Panc1 (cell line): ENCODE results near the gene HABP4. TPM values are rescaled to one million over a fixed set of nuclear protein-coding genes. Genes with fewer than 3 reads are reported as not detected.

ENCODE experiments used
- ATAC-seq: fragments of 200-7000 bp; cut with Tn5 transposase; 2 replicates; pipeline ENCODE4 v1.9.1; 2020; ENCODE audit warnings: mild to moderate bottlenecking, moderate library complexity
- BruUV-seq: library from RNA; stranded (reverse); fragments of 400-500 nt; replicated peaks from 2 replicates; lab custom pipeline; 2021; lab: Mats Ljungman, UMichigan
- CTCF ChIA-PET: fragments of 300-600 bp; sonication (Branson Sonifier 250); formaldehyde crosslinking; loops from one replicate; lab custom pipeline; 2022; ENCODE audit warnings: antibody characterized with exemption; lab: Charles Lee
- POLR2A ChIA-PET: fragments of 300-600 bp; sonication (Branson Sonifier 250); formaldehyde crosslinking; loops from one replicate; lab custom pipeline; 2022; ENCODE audit warnings: antibody characterized with exemption; lab: Charles Lee
- DNase-seq: peaks from one replicate; pipeline ENCODE4 v3.0.0-alpha.2; 2010; ENCODE audit warnings: low read depth, low spot score
- H3K27ac ChIP-seq: 2 replicates; pipeline ENCODE4 v1.5.1; 2011; ENCODE audit warnings: mild to moderate bottlenecking, low read length, inconsistent platforms
- H3K27me3 ChIP-seq: fragments of 200-500 bp; sonication (Bioruptor generic); 2 replicates; pipeline ENCODE4 v1.6.0; 2014; ENCODE audit warnings: low read length, inconsistent platforms; ENCODE audit not compliant: control insufficient read depth, insufficient read depth
- H3K36me3 ChIP-seq: fragments of 200-500 bp; sonication (Bioruptor generic); 2 replicates; pipeline ENCODE4 v1.5.1; 2014; ENCODE audit warnings: inconsistent platforms, mild to moderate bottlenecking, low read length, moderate library complexity; ENCODE audit not compliant: control insufficient read depth, insufficient read depth
- H3K4me1 ChIP-seq: 2 replicates; pipeline ENCODE4 v1.5.1; 2011; ENCODE audit warnings: inconsistent platforms, mild to moderate bottlenecking, low read length, moderate library complexity; ENCODE audit not compliant: control insufficient read depth, insufficient read depth
- H3K4me3 ChIP-seq, 2 experiments: 2 replicates each; pipeline ENCODE4 v1.5.1; 2011 to 2012; ENCODE audit warnings: low read depth in 2 of 2, low read length in 2 of 2, mild to moderate bottlenecking in 2 of 2, inconsistent platforms in 1 of 2, moderate library complexity in 1 of 2
- H3K9me3 ChIP-seq: fragments of 200-500 bp; sonication (Bioruptor generic); 2 replicates; pipeline ENCODE4 v1.5.1; 2014; ENCODE audit warnings: low read depth, mild to moderate bottlenecking, inconsistent platforms, low read length, moderate library complexity; ENCODE audit not compliant: control insufficient read depth, insufficient read depth
- POLR2AphosphoS5 ChIP-seq: IDR thresholded peaks from 2 replicates; pipeline ENCODE4 v1.6.1; 2012; ENCODE audit warnings: mild to moderate bottlenecking, low read depth, low read length, moderate library complexity
- SIN3A ChIP-seq: IDR thresholded peaks from 2 replicates; pipeline ENCODE4 v1.6.1; 2012; ENCODE audit warnings: low read depth, mild to moderate bottlenecking, low read length, moderate library complexity, borderline replicate concordance; ENCODE audit not compliant: insufficient read depth
- TCF7L2 ChIP-seq: IDR thresholded peaks from 2 replicates; pipeline ENCODE4 v1.6.1; 2011; ENCODE audit warnings: mild to moderate bottlenecking, low read depth, low read length, inconsistent platforms
- in situ Hi-C: cut with HindIII; loops from 2 replicates; pipeline ENCODE4 v1.10.0; 2016; ENCODE audit warnings: low sequenced_read_pairs, low pct_unique_long_range_greater_than_20kb
- intact Hi-C: fragments of 100-400 bp; cut with micrococcal nuclease; formaldehyde crosslinking; loops from one replicate; pipeline ENCODE4 v1.10.0; 2022; ENCODE audit not compliant: unreplicated experiment
- total RNA-seq: library from RNA; stranded (reverse); gene quantifications from one replicate; pipeline ENCODE4 v1.2.1, GENCODE V29; 2021; ENCODE audit not compliant: unreplicated experiment
- TF ChIP-seq, protein P1 (sequence below), 2 experiments: IDR thresholded peaks; 2 replicates each; pipeline ENCODE4 v1.6.1; 2011 to 2012; ENCODE audit warnings: low read depth in 2 of 2, control low read depth in 1 of 2, low read length in 1 of 2, mild to moderate bottlenecking in 1 of 2, moderate library complexity in 1 of 2; ENCODE audit not compliant: insufficient read depth in 1 of 2
- TF ChIP-seq, protein P2 (sequence below): fragments of 450-650 bp; IDR thresholded peaks from 2 replicates; pipeline ENCODE4 v1.5.1; 2017; ENCODE audit warnings: mild to moderate bottlenecking

HABP4 gene
- total RNA-seq, 1 experiment from 2014 or later: 32.3 TPM

DNA sequence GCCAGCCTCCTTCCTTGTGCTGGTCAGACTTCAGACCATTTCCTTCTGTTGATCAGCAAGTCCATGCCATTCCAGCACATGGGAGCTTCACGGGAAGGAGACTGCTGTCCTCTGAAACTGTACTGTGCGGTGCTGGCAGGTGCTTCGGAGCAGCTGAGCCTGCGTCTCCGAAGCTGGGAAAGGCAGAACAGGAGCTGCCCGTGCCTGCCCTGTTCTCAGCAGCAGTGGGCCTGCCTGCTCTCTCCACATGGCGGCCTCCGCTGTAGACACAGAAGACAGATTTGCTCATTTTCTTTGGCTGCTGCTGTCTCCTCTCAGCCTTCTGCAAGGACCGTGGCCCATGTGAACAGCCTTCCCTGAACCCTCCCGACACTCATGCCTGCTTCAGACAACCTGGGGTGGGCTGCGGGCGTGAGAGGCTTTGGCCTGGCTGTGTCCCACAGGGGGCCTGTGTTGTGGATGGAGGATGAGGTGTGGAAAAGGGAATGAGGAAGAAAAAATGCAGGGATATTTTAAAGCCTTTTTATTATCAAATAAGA lies 43.1 kb downstream of the HABP4 start:
- no peak overlapping the region for H3K27ac ChIP-seq
- no TSS peak for BruUV-seq
- TF ChIP-seq, protein P1, sequence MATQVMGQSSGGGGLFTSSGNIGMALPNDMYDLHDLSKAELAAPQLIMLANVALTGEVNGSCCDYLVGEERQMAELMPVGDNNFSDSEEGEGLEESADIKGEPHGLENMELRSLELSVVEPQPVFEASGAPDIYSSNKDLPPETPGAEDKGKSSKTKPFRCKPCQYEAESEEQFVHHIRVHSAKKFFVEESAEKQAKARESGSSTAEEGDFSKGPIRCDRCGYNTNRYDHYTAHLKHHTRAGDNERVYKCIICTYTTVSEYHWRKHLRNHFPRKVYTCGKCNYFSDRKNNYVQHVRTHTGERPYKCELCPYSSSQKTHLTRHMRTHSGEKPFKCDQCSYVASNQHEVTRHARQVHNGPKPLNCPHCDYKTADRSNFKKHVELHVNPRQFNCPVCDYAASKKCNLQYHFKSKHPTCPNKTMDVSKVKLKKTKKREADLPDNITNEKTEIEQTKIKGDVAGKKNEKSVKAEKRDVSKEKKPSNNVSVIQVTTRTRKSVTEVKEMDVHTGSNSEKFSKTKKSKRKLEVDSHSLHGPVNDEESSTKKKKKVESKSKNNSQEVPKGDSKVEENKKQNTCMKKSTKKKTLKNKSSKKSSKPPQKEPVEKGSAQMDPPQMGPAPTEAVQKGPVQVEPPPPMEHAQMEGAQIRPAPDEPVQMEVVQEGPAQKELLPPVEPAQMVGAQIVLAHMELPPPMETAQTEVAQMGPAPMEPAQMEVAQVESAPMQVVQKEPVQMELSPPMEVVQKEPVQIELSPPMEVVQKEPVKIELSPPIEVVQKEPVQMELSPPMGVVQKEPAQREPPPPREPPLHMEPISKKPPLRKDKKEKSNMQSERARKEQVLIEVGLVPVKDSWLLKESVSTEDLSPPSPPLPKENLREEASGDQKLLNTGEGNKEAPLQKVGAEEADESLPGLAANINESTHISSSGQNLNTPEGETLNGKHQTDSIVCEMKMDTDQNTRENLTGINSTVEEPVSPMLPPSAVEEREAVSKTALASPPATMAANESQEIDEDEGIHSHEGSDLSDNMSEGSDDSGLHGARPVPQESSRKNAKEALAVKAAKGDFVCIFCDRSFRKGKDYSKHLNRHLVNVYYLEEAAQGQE (IDR thresholded peaks at IDR 0.05; ENCODE audit: insufficient read depth in 1 of 2, low read depth in 2 of 2, low read length in 1 of 2): no peak
- TF ChIP-seq SIN3A (no peak), POLR2AphosphoS5 (no peak), TCF7L2 (no peak)
- TF ChIP-seq, protein P2, sequence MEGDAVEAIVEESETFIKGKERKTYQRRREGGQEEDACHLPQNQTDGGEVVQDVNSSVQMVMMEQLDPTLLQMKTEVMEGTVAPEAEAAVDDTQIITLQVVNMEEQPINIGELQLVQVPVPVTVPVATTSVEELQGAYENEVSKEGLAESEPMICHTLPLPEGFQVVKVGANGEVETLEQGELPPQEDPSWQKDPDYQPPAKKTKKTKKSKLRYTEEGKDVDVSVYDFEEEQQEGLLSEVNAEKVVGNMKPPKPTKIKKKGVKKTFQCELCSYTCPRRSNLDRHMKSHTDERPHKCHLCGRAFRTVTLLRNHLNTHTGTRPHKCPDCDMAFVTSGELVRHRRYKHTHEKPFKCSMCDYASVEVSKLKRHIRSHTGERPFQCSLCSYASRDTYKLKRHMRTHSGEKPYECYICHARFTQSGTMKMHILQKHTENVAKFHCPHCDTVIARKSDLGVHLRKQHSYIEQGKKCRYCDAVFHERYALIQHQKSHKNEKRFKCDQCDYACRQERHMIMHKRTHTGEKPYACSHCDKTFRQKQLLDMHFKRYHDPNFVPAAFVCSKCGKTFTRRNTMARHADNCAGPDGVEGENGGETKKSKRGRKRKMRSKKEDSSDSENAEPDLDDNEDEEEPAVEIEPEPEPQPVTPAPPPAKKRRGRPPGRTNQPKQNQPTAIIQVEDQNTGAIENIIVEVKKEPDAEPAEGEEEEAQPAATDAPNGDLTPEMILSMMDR: no peak
- H3K4me1 ChIP-seq: no peaks in the 10 kb centered on the region
- H3K36me3 ChIP-seq: peaks cover 7% of the 10 kb centered on the region; the same call in 1 of the 2 replicates
- DNase-seq (no peak), ATAC-seq (no peak)
- POLR2A ChIA-PET: no interaction called here
- H3K4me3 ChIP-seq: no peak overlapping the region
- in situ Hi-C loops: no loop called here
- no peaks in the 10 kb centered on the region for H3K27me3 ChIP-seq
- intact Hi-C loops: no loop called here
- no peaks in the 10 kb centered on the region for H3K9me3 ChIP-seq
- CTCF ChIA-PET: no interaction called here

DNA sequence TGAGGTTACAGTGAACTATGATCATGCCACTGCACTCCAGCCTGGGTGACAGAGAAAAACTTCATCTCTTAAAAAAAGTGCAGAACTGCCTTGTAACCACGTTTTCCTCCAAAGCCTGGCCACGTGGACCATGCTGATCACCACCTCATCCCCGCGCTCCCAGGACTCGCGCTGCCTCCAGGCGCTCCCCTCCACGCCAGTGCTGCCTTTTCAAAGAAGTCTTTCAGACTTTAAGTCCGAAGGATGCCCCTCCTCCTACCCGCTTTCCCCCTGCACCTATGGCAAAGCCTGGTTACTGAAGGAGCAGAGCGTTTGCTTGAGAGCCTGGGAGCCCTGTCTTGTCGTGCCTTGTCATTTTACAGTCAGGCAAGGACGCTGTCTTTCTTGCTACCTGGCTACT lies 43.8 kb downstream of the HABP4 start:
- TF ChIP-seq, protein P1 (IDR thresholded peaks at IDR 0.05; ENCODE audit: insufficient read depth in 1 of 2, low read depth in 2 of 2, low read length in 1 of 2): no peak
- no peak for TF ChIP-seq SIN3A
- no peak for TF ChIP-seq POLR2AphosphoS5
- TF ChIP-seq, protein P2: no peak
- no peak for TF ChIP-seq TCF7L2
- in situ Hi-C loops: no loop called here

More for the DNA sequence above, 43.8 kb downstream of the HABP4 start:
- CTCF ChIA-PET: interaction anchor here (0.6 kb wide), 1 partner anchor 70 kb away, joined by 3 read pairs; no protein-coding TSS in a partner anchor
- DNase-seq (no peak), ATAC-seq (no peak)
- intact Hi-C loops: no loop called here
- Histone ChIP-seq H3K36me3 (peaks cover 7% of the 10 kb centered on the region; the same call in 1 of the 2 replicates), H3K4me3 (no peak overlapping the region), H3K9me3 (no peaks in the 10 kb centered on the region), H3K27ac (no peak overlapping the region), H3K4me1 (no peaks in the 10 kb centered on the region), H3K27me3 (no peaks in the 10 kb centered on the region)
- POLR2A ChIA-PET: no interaction called here
- BruUV-seq: no TSS peak
